SJSA1 (cell line): ENCODE results near the gene PCSK6. TPM values are rescaled to one million over a fixed set of nuclear protein-coding genes. Genes with fewer than 3 reads are reported as not detected.
A peak's percentile ranks its signal among the peaks of the same experiment; 100 is the strongest.

Source experiments
- DNase-seq, 2 experiments: peaks; one replicate each; pipeline ENCODE4 v3.0.0-alpha.2; 2015 to 2020; ENCODE audit warnings: low spot score in 2 of 2, low read depth in 1 of 2
- H3K27ac ChIP-seq: fragments of 250-450 bp; sonication (Bioruptor Pico); 2 replicates; pipeline ENCODE4 v1.5.1; 2020; ENCODE audit warnings: mild to moderate bottlenecking, moderate library complexity
- H3K27me3 ChIP-seq: fragments of 250-450 bp; sonication (Bioruptor Pico); replicated peaks from 2 replicates; pipeline ENCODE4 v1.5.1; 2020; ENCODE audit warnings: mild to moderate bottlenecking, moderate library complexity
- H3K36me3 ChIP-seq: fragments of 250-450 bp; sonication (Bioruptor Pico); 2 replicates; pipeline ENCODE4 v1.5.1; 2020; ENCODE audit warnings: mild to moderate bottlenecking
- H3K4me1 ChIP-seq: fragments of 250-450 bp; sonication (Bioruptor Pico); replicated peaks from 2 replicates; pipeline ENCODE4 v1.6.1; 2021; ENCODE audit warnings: mild to moderate bottlenecking
- H3K4me3 ChIP-seq: fragments of 250-450 bp; sonication (Bioruptor Pico); 2 replicates; pipeline ENCODE4 v1.5.1; 2020; ENCODE audit warnings: mild to moderate bottlenecking
- H3K9me3 ChIP-seq: fragments of 250-450 bp; sonication (Bioruptor Pico); replicated peaks from 2 replicates; pipeline ENCODE4 v1.5.1; 2020; ENCODE audit warnings: mild to moderate bottlenecking
- total RNA-seq: library from RNA; depleted of rRNA; stranded (reverse); fragments of >200 nt; shearing (Covaris generic); gene quantifications from 2 replicates; pipeline ENCODE4 v1.2.3, GENCODE V29; 2014

Gene PCSK6
- total RNA-seq, 1 experiment from 2014 or later, result 1.7 TPM

DNA sequence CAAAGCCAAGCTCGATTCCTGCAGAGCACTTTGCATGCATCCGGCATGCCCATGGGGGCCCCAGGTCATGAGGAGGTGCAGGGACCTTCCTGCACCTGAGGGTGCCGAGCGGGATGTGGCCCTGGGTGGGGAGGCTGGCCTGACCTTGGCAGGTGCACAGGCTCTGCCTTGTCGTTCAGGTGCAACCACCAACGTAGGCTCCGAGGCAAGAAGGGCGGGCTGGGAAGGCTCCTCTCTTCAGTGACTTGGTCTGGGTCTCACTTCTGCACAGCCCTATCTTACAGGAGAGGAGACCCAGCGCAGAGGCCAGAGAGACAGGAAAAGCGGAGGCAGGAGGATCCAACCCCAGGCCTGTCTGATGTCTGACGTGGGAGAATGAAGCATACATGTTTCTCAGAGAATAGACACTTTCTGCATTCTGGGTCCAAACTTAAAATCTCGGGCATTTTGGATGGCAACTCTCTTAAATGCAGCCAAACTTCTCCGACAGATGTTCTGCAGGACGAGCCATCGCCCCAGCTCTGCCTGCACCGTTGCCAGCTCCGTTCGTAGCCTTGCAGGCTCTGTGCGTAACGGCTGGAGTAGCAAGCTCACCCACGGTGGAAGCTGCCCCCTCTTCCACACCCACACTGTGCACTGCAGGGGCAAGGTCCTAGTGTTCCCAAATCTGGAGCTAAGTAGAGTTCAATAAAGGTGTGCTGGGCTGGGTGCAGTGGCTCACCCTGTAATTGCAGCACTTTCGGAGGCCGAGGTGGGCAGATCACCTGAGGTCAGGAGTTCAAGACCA is 133.6 kb downstream of the PCSK6 start:
- Histone ChIP-seq H3K4me3 (no peak overlapping the region), H3K27ac (no peak overlapping the region), H3K36me3 (no peaks in the 10 kb centered on the region), H3K27me3 (peaks cover 8% of the 10 kb centered on the region; the same call in 1 of the 2 replicates), H3K4me1 (peaks cover 11% of the 10 kb centered on the region), H3K9me3 (no peaks in the 10 kb centered on the region)
- DNase-seq, result no peak

DNA sequence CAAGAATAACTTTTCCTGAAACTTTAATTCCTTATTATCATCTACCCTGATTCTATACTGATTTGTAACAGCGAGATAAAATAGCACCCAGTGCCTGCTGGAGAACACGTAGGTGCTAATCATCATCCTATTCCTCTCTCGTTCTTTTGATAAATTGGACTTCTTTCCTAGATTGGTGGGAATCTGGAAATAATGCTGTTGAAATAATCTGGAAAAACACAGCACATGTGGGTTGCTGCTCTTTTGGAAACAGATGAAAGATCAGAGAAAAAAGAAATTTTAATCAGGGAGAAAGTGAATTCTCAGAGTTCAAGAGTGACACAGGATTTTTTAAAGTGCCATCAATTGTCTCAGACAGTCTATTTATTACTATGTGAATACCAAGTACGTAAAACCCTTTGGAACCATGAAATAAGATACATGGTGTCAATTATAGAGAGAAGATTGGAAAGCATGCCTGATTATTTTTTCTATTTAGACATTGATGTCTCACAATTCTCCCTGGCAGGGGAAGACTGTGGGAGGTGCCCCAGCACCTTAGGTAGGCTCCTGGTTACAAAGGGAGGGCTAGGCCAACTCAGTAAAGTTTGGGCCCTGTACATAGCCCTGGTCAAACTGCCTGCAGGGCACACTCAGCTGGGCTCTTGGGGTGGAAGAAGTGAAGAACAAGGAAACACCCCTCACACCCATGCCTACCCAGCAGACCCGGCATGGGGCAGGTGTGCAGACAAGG is 134.4 kb downstream of the PCSK6 start:
- DNase-seq, result no peak
- H3K4me3 ChIP-seq, result no peak overlapping the region

DNA sequence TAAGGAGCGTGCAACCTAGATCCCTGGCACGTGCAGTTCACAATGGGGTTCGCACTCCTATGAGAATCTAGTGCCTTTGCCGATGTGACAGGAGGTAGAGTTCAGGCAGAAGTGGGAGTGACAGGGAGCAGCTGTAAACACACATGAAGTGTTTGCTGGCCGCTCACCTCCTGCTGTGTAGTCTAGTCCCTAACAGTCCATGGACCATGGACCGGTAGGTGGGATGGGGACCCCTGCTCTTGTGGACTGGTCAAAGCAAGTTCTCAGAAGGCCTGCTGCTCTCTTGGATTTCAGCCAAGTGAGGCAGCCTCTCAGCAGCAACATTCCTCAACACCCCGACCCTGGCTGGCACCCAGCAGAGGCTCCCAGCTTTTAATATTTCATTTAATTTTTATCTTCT is 136.3 kb downstream of the PCSK6 start:
- peaks cover 14% of the 10 kb centered on the region; the same call in 1 of the 2 replicates for H3K27me3 ChIP-seq
- no peaks in the 10 kb centered on the region for H3K4me1 ChIP-seq
- no peaks in the 10 kb centered on the region for H3K36me3 ChIP-seq
- H3K27ac ChIP-seq, result no peak overlapping the region
- no peak for DNase-seq
- no peaks in the 10 kb centered on the region for H3K9me3 ChIP-seq
- H3K4me3 ChIP-seq, result no peak overlapping the region

More for the DNA sequence above, 134.4 kb downstream of the PCSK6 start:
- no peaks in the 10 kb centered on the region for H3K9me3 ChIP-seq
- H3K27ac ChIP-seq, result no peak overlapping the region
- H3K27me3 ChIP-seq, result peaks cover 10% of the 10 kb centered on the region; the same call in 1 of the 2 replicates
- H3K36me3 ChIP-seq, result no peaks in the 10 kb centered on the region
- peaks cover 11% of the 10 kb centered on the region for H3K4me1 ChIP-seq

DNA sequence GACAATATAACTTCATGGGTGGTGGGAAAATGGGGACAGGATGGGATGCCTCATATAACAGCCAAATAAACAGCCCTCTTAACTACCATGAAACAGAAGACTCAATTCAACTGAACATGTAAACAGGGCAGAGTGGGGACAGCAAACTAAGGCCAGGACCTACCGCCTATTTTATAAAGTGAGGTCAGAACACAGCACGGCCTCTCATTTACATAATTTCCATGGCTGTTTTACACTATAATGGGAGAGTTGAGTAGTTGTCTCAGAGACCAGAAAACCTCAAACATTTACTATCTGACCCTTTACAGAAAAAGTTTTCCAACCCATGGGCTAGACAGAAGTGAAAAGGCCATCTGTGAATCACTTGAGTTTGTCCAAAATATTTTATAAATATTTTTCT is 137.8 kb downstream of the PCSK6 start:
- Histone ChIP-seq H3K9me3 (no peaks in the 10 kb centered on the region), H3K27ac (no peak overlapping the region), H3K4me3 (no peak overlapping the region), H3K27me3 (peaks cover 21% of the 10 kb centered on the region), H3K4me1 (no peaks in the 10 kb centered on the region), H3K36me3 (no peaks in the 10 kb centered on the region)
- no peak for DNase-seq

DNA sequence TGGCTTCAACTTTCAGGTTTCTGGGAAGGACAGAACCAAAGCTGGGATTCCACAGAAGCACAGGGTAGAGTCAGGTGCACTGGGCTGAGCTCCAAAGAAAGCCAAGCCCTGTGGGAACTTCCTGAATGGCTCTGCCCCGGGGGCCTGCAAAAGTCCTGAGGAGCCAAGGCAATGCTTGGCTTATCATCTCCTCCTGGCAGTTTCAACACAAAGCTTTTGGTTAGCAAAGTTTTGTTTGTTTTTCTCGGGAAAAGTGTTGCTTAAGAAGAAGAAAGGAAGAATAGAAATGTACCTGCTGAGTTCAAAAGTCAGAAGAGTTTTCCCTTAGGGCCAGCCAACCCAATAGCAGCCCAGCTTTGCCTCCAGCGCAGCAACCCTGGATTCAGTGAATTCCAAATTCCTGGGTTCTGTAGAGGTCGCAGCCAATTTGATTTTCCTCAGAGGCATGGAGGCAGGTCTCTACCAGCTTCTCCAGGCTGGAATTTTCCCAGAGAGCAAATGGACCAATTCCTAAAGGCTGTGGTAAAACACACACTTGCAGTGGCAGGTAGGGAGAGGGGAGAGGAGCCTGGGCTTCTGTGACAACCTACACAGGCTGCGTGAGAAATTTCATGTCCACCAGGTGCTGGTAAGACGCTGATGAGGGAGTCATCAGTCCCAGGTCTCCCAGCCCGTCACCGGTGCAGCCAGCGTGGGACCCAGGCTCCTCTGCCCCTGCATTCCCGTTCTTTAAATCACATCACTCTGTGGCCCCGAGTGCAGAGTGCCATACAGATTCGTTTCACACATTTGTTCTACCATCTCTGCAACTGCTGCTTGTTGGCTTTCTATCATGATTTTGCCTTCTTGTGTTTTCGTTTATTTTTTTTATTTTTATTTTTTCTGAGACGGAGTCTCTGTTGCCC is 140.2 kb downstream of the PCSK6 start:
- Histone ChIP-seq H3K9me3 (no peaks in the 10 kb centered on the region), H3K36me3 (no peaks in the 10 kb centered on the region), H3K4me1 (no peaks in the 10 kb centered on the region), H3K4me3 (no peak overlapping the region), H3K27ac (no peak overlapping the region), H3K27me3 (peaks cover 22% of the 10 kb centered on the region)
- peak in 1 of 2 experiments; percentile 30 for DNase-seq

DNA sequence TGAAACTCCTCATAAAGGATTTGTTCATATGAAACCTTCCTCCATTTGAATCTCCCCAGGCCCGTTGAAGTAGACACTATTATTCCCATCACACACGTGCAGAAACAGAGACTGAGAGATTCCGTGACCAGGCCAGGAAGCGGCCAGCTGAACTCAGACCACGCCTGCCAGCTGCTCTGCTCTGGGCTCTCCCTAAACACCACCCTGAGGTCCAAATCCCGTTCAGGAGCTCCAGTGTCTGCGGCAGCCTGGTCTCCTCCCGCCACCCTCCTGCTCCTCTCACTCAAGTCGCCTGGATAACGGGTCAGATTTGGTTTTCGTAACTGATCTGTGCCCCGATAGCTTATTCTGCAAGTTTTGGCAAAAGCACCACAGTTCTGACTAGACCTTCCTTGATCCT is 140.9 kb downstream of the PCSK6 start:
- H3K36me3 ChIP-seq, result no peaks in the 10 kb centered on the region
- peak in 1 of 2 experiments; percentile 25 for DNase-seq
- no peaks in the 10 kb centered on the region for H3K9me3 ChIP-seq
- H3K4me3 ChIP-seq, result no peak overlapping the region
- no peaks in the 10 kb centered on the region for H3K4me1 ChIP-seq
- no peak overlapping the region for H3K27ac ChIP-seq
- H3K27me3 ChIP-seq, result peaks cover 22% of the 10 kb centered on the region

DNA sequence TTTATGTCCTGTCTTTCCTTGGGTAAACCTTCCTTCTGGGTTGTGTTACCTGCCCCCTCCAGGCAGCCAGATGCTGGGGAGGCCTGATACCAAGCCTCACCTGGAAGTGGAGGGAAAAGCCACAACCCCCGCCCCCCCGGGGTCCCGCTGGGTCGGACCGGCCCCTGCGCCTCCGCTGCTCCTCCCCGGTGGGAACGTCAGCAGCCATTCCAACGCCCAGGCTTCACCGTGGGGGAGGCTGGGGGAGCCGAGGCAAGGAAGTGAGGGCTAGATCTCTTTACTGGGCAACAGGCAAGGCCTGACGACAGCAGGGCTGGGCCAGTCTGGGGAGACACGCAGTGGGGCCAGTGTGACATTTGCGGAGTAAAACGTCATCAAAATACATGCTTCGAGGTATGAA is 141.5 kb downstream of the PCSK6 start:
- Histone ChIP-seq H3K4me3 (no peak overlapping the region), H3K9me3 (no peaks in the 10 kb centered on the region)
- no peak for DNase-seq

DNA sequence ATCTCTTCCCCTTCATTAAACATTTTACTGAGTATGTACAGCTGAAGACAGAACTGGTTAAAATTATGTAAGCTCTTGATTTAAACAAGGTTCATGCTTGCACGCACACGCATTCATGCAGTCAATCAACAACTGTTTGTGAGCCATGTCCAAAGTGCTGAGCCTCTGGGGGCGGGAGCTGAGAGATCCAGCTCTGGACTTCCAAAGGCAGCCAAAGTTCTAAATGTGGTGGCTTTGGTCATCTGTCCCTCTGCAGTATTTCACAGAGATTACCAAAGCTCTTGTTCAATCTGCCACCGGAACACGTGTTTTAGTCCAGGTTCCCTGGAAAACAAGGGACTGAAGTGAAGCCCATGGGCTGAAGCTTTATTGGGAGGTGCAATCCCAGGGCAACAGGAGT is 142.1 kb downstream of the PCSK6 start:
- DNase-seq, result no peak
- no peak overlapping the region for H3K27ac ChIP-seq
- H3K9me3 ChIP-seq, result no peaks in the 10 kb centered on the region
- H3K27me3 ChIP-seq, result peaks cover 22% of the 10 kb centered on the region
- no peak overlapping the region for H3K4me3 ChIP-seq
- no peaks in the 10 kb centered on the region for H3K4me1 ChIP-seq
- no peaks in the 10 kb centered on the region for H3K36me3 ChIP-seq

More for the DNA sequence above, 141.5 kb downstream of the PCSK6 start:
- Histone ChIP-seq H3K27ac (no peak overlapping the region), H3K4me1 (no peaks in the 10 kb centered on the region), H3K27me3 (peaks cover 22% of the 10 kb centered on the region), H3K36me3 (no peaks in the 10 kb centered on the region)

DNA sequence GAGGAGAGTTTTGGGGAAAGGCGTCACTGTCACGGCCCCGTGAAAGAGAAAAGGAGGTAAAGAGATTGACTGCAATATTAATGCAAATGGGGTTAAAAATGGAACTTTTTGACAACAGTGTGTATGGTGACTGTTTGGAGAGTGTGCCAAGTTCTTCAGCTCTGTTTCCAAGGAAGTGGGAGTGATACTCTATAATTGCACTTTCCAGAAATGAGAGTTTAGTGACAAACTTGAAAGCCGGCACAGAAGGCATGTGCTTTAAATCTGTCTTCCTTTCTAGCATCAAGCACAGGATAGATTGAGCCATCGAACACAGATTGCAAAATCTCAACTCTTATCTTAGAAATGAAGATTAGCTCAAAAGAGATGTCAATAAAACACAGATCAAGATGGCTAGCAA is 142.6 kb downstream of the PCSK6 start:
- DNase-seq, result no peak
- H3K27ac ChIP-seq, result no peak overlapping the region
- no peak overlapping the region for H3K4me3 ChIP-seq
- peaks cover 22% of the 10 kb centered on the region; the same call in 1 of the 2 replicates for H3K27me3 ChIP-seq
- no peaks in the 10 kb centered on the region for H3K36me3 ChIP-seq
- H3K9me3 ChIP-seq, result no peaks in the 10 kb centered on the region
- no peaks in the 10 kb centered on the region for H3K4me1 ChIP-seq

DNA sequence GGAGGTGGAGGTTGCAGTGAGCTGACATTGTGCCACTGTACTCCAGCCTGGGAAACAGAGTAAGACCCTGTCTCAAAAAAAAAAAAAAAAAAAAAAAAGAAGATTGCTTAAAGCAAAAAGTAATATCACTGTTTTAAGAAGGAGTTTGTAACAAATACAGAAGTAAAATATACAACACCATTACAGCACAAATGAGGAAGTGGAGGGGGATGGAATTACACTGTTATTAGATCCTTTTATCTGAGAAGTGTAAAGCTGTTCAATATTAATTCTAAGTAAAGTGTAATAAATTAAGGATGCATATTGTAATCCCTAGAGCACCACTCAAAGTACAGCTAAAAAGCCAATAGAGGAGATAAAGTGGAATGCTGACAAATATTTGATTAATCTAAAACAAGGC is 147.5 kb downstream of the PCSK6 start:
- no peak for DNase-seq
- Histone ChIP-seq H3K9me3 (no peaks in the 10 kb centered on the region), H3K4me3 (no peak overlapping the region), H3K27ac (no peak overlapping the region), H3K27me3 (peaks cover 8% of the 10 kb centered on the region), H3K36me3 (no peaks in the 10 kb centered on the region), H3K4me1 (no peaks in the 10 kb centered on the region)

DNA sequence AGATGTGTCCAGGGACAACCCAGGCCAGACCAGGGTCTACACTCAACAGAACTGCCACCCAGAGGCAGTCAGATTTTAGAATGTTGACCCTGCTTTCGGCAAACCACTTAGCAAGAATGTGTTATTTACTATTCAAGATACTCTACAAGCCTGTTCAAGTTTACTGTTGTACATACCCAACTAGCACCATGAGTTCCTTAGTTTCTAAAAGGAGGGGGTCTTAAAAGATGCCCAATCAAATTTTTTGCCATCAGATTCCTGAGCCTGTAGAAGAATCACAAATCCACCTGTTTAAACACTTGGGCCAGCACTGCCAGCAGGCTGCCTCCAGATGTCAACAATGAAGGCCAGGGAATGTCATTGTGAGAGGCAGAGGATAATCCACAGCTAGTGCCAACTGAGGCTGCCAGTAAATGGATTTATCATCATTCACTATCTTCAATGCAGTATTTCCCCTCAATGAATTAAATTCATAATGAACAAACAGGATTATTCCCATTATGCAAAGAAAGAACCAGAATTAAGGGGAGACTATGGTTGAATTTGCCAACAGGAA is 150.9 kb downstream of the PCSK6 start:
- no peaks in the 10 kb centered on the region for H3K4me1 ChIP-seq
- no peaks in the 10 kb centered on the region for H3K36me3 ChIP-seq
- peaks cover 3% of the 10 kb centered on the region; the same call in 1 of the 2 replicates for H3K27me3 ChIP-seq
- no peaks in the 10 kb centered on the region for H3K9me3 ChIP-seq
- H3K27ac ChIP-seq, result no peak overlapping the region
- DNase-seq, result no peak
- no peak overlapping the region for H3K4me3 ChIP-seq

DNA sequence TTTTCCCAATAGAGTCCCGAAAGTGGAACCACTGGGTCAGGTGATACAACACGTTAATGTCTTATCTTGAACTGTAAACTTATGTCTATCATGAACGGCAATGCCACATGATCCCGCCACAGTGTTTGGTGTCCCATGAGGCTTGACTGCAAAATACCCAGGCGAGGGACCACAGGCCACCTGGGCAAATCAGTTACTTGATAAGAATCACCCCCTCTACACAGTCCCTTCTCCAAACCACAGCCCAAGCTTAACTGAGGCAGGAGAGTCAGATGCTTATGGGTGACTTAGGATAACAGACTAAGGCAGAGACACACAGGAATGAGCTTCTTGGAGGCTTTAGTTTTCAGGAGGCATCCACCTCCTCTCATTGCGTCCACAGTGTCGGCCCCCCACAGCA is 151.5 kb downstream of the PCSK6 start:
- no peaks in the 10 kb centered on the region for H3K4me1 ChIP-seq
- H3K4me3 ChIP-seq, result no peak overlapping the region
- no peak for DNase-seq
- no peak overlapping the region for H3K27ac ChIP-seq
- H3K9me3 ChIP-seq, result no peaks in the 10 kb centered on the region
- peaks cover 3% of the 10 kb centered on the region; the same call in 1 of the 2 replicates for H3K27me3 ChIP-seq
- no peaks in the 10 kb centered on the region for H3K36me3 ChIP-seq
